Parathyroid adenoma (tissue), 2 donors: ENCODE data around the gene CUL2.
A peak's percentile ranks its signal among the peaks of the same experiment; 100 is the strongest.

Source experiments
- H2AFZ ChIP-seq: fragments of 300-600 bp; sonication (generic); one replicate; pipeline ENCODE4 v1.7.0; 2017; ENCODE audit warnings: antibody characterized with exemption, mild to moderate bottlenecking
- H3K27ac ChIP-seq: fragments of 300-600 bp; sonication (generic); one replicate; pipeline ENCODE4 v1.7.0; 2017
- H3K27me3 ChIP-seq: fragments of 300-600 bp; sonication (generic); one replicate; pipeline ENCODE4 v1.7.0; 2017; ENCODE audit warnings: low read length; ENCODE audit not compliant: control insufficient read depth, insufficient read depth
- H3K36me3 ChIP-seq: fragments of 300-600 bp; sonication (generic); one replicate; pipeline ENCODE4 v1.7.0; 2017; ENCODE audit warnings: low read length; ENCODE audit not compliant: control insufficient read depth, insufficient read depth
- H3K4me1 ChIP-seq: fragments of 300-600 bp; sonication (generic); one replicate; pipeline ENCODE4 v1.7.0; 2017; ENCODE audit warnings: control low read depth
- H3K4me2 ChIP-seq: fragments of 300-600 bp; sonication (generic); one replicate; pipeline ENCODE4 v1.7.0; 2017; ENCODE audit warnings: low read length
- H3K4me3 ChIP-seq: fragments of 300-600 bp; sonication (generic); one replicate; pipeline ENCODE4 v1.7.0; 2017; ENCODE audit warnings: low read depth, low read length
- H3K79me2 ChIP-seq: fragments of 300-600 bp; sonication (generic); one replicate; pipeline ENCODE4 v1.7.0; 2017; ENCODE audit warnings: control low read depth
- H3K9ac ChIP-seq: fragments of 300-600 bp; sonication (generic); one replicate; pipeline ENCODE4 v1.7.0; 2017; ENCODE audit warnings: mild to moderate bottlenecking
- H3K9me3 ChIP-seq: fragments of 300-600 bp; sonication (generic); one replicate; pipeline ENCODE4 v1.7.0; 2017; ENCODE audit warnings: low read length; ENCODE audit not compliant: control insufficient read depth
- TF ChIP-seq, protein P1 (sequence below): fragments of 300-600 bp; sonication (generic); IDR thresholded peaks from one replicate; pipeline ENCODE4 v1.7.0; 2017; ENCODE audit warnings: antibody characterized with exemption, mild to moderate bottlenecking
- donor health status: primary hyperparathyroidism.

CUL2 gene

DNA sequence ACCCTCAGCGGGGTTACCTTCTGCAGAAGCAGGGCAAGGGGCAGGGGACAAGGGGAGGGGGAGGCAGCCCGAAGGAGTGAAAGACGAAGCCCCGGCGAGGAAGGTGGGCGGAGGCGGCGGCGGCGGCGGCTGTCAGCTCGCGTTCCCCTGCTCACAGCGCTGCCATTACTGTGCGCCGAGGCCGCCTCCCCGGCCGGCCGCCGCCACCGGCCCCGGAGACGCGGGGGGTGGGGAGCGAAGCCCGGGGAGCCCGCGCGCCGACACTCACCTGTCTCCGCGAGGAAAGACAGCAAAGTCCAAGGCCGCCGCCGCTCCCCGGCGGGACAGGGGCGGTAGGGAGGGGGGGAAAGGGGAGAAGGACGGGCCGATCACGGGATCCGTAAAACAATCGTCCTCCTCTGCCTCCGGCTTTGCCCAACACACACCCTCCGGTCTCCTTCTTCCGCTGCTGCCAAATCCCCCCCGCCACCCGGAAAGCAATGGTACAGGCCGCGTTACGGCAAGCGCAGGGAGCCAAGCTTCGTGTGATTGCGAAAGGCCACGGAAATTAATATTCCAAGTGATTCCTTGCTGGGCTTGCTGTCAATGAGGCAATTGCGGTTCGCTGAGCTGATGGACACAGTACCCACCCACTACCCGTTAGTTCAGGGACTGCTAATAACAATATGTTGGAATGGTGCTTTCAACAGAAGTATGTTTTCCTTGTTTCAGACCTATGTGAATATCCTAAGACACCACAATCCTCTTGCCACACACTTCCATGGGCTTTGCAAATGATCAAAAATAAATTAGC, at the start of gene CUL2:
TSS of gene CUL2 (minus strand) at position 180 of the 793 bp plus-strand sequence. CDS start 19,024 bp downstream, outside the sequence.
- peak within 1 kb of the TSS; percentile 79 for H3K4me2 ChIP-seq
- TF ChIP-seq, protein P1, sequence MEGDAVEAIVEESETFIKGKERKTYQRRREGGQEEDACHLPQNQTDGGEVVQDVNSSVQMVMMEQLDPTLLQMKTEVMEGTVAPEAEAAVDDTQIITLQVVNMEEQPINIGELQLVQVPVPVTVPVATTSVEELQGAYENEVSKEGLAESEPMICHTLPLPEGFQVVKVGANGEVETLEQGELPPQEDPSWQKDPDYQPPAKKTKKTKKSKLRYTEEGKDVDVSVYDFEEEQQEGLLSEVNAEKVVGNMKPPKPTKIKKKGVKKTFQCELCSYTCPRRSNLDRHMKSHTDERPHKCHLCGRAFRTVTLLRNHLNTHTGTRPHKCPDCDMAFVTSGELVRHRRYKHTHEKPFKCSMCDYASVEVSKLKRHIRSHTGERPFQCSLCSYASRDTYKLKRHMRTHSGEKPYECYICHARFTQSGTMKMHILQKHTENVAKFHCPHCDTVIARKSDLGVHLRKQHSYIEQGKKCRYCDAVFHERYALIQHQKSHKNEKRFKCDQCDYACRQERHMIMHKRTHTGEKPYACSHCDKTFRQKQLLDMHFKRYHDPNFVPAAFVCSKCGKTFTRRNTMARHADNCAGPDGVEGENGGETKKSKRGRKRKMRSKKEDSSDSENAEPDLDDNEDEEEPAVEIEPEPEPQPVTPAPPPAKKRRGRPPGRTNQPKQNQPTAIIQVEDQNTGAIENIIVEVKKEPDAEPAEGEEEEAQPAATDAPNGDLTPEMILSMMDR, result no peak
- peaks cover 39% of the 10 kb centered on the region for H3K79me2 ChIP-seq
- no peaks in the 10 kb centered on the region for H3K36me3 ChIP-seq
- peak within 1 kb of the TSS; percentile 84 for H3K9ac ChIP-seq
- H3K4me3 ChIP-seq, result peak within 1 kb of the TSS; percentile 74
- H3K27me3 ChIP-seq, result no peaks in the 10 kb centered on the region
- peaks cover 16% of the 10 kb centered on the region for H3K4me1 ChIP-seq
- H3K27ac ChIP-seq, result peak within 1 kb of the TSS; percentile 96
- peak within 1 kb of the TSS; percentile 98 for H2AFZ ChIP-seq
- no peaks in the 10 kb centered on the region for H3K9me3 ChIP-seq

DNA sequence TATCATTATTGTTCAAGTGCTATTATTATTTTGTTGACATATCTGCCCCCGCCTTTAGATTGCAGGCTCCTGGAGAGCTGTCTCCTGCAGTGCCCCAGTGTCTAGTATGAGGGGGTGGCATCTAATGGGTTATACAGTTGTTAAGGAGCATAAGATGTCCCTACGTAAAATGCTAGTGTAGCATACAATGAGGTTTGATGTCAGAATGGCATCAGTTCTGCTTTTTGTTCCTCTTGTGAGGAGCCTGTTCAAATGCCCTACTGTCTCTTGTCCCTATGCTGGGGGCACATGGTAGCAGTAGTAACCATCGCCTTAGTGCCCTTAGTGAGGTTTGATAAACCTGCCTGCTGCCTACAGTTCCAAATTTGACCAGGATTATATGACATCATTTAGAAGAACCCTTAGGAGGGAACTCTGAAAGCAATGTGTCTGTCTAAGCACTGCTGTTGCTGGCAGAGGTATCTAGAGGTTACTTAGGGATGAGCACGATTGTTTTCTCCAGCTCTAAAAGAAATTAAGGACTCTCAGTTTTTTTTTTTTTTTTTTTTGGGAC, 46.2 kb upstream of the CUL2 start:
- no peaks in the 10 kb centered on the region for H3K27me3 ChIP-seq
- H3K9me3 ChIP-seq, result no peaks in the 10 kb centered on the region
- H2AFZ ChIP-seq, result no peak overlapping the region
- no peak overlapping the region for H3K4me3 ChIP-seq
- H3K79me2 ChIP-seq, result peaks cover 19% of the 10 kb centered on the region
- H3K27ac ChIP-seq, result no peak overlapping the region
- no peaks in the 10 kb centered on the region for H3K36me3 ChIP-seq
- no peak overlapping the region for H3K4me2 ChIP-seq
- peaks cover 4% of the 10 kb centered on the region for H3K4me1 ChIP-seq
- TF ChIP-seq, protein P1, result no peak
- H3K9ac ChIP-seq, result no peak overlapping the region

DNA sequence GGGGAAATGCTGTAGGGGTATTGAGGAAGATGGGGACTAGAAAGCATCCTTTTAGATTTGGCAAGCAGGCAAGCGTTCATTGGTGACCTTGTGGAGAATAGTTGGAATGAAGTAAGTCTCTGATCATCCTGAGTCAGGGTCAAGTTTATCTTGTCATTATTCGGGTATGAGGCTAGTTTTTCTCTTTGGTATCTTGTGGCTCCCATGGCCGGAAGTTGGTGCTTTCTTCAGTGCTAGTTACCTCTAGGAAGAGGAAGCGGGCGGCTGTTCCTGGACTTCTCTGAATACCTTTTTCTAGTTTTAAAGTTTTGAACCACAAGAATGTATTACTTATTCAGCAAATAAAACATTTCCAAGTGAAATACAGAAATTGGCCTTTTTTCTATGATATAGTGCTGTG, 45.7 kb upstream of the CUL2 start:
- no peaks in the 10 kb centered on the region for H3K9me3 ChIP-seq
- no peak overlapping the region for H3K27ac ChIP-seq
- peaks cover 19% of the 10 kb centered on the region for H3K79me2 ChIP-seq
- no peaks in the 10 kb centered on the region for H3K27me3 ChIP-seq
- H3K4me3 ChIP-seq, result no peak overlapping the region
- TF ChIP-seq, protein P1, result no peak
- peaks cover 4% of the 10 kb centered on the region for H3K4me1 ChIP-seq
- no peaks in the 10 kb centered on the region for H3K36me3 ChIP-seq
- no peak overlapping the region for H3K9ac ChIP-seq
- H2AFZ ChIP-seq, result no peak overlapping the region
- no peak overlapping the region for H3K4me2 ChIP-seq

DNA sequence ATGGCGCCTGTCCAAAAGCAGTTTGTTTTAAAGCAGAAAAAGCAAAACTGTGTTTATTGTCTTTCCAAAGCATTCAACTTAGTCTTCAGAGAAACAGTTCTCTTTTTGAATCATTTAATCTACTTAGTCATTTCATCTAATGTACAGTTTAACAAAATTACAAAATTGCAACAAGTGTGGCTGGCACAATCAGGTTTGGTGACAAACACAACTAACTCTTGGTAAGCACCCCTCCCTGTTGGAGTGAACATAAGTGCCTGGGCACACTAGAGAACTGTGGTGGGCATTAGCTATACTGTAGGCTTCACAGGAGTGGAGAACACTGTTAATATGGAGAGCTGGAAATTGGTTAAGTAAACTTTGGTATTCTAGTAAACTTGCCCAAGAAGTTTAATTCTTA, 43.4 kb upstream of the CUL2 start:
- Histone ChIP-seq H3K27me3 (no peaks in the 10 kb centered on the region), H3K4me1 (peaks cover 2% of the 10 kb centered on the region), H2AFZ (no peak overlapping the region), H3K9ac (no peak overlapping the region), H3K4me2 (no peak overlapping the region), H3K79me2 (peaks cover 20% of the 10 kb centered on the region), H3K36me3 (no peaks in the 10 kb centered on the region), H3K9me3 (no peaks in the 10 kb centered on the region), H3K27ac (no peak overlapping the region), H3K4me3 (no peak overlapping the region)
- TF ChIP-seq, protein P1, result no peak
